ENCODE data around the gene NPIPA8. TPM values are rescaled to one million over a fixed set of nuclear protein-coding genes. Genes with fewer than 3 reads are reported as not detected.
"Not testable (repeated sequence)": the region's sequence is repeated elsewhere in the genome, so short reads cannot be mapped to it uniquely, and the experiment has no call there.

Gene NPIPA8
- total and polyA plus RNA-seq, 2 of the 4 experiments (the other 2 are of a cell fraction) = 1.1 to 17.6 TPM

DNA sequence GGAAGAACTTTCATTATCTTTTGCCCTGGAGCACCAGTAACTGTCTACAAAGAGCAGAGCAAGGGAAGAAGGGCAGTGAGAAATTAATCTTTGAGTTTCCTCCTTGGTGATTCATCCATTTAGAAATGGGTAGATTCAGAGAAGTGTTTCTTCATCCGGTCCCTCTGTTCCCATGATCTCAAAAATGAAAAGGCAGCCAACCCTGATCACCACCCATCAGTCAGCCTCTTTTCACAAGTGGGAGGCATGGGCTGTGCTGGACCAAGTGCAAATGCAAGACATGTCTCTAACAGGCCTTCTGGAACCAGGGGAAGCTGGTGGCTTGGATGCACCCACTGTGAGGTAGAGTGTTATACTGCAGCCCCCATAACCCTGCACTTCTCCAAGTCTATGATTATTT, 38.8 kb downstream of the NPIPA8 start:
- POLR2A ChIA-PET (ENCODE audit: unreplicated experiment); H4K91ac ChIP-seq (ENCODE audit: insufficient read depth, low read depth, low read length); H3K18ac ChIP-seq (ENCODE audit: low read depth, low read length); CTCF ChIA-PET; H2BK120ac ChIP-seq (ENCODE audit: low read depth, low read length); H3K9ac ChIP-seq (ENCODE audit: low read depth, low read length); H3K4me1 ChIP-seq (ENCODE audit: control insufficient read depth, insufficient read depth, low read length); H3K9me3 ChIP-seq (ENCODE audit: control insufficient read depth, insufficient read depth, low read length); H3K36me3 ChIP-seq (ENCODE audit: control insufficient read depth, insufficient read depth, low read length); H2AFZ ChIP-seq (replicated peaks; ENCODE audit: low read length, poor library complexity); H4K5ac ChIP-seq (ENCODE audit: low read depth, low read length); H3K4me3 ChIP-seq (ENCODE audit: insufficient read depth, low read depth, low read length); DNase-seq; H2AK9ac ChIP-seq (replicated peaks; ENCODE audit: low read depth, low read length, poor library complexity); dilution Hi-C loops (cut with HindIII; ENCODE audit: low sequenced_read_pairs, unreplicated experiment); H3K27me3 ChIP-seq (ENCODE audit: control insufficient read depth, insufficient read depth, low read length); H2BK5ac ChIP-seq (ENCODE audit: low read depth, low read length, poor library complexity, severe bottlenecking); H3K9me1 ChIP-seq (ENCODE audit: insufficient read depth, low read length); H3K4ac ChIP-seq (ENCODE audit: low read depth, low read length); BruUV-seq (replicated peaks); H3K14ac ChIP-seq (replicated peaks; ENCODE audit: low read depth, low read length); H2BK15ac ChIP-seq (ENCODE audit: low read depth, low read length); H3K56ac ChIP-seq (ENCODE audit: extremely low read depth, insufficient read depth, low read length); in situ Hi-C loops (cut with MboI; ENCODE audit: low sequenced_read_pairs); H2AK5ac ChIP-seq (ENCODE audit: low read depth, low read length); H4K8ac ChIP-seq (ENCODE audit: low read depth in 2 of 2, low read length in 2 of 2); H3K4me2 ChIP-seq (ENCODE audit: low read depth, low read length); ATAC-seq (ENCODE audit: low read depth); H3K27ac ChIP-seq (ENCODE audit: insufficient read depth, low read length); H4K20me1 ChIP-seq (ENCODE audit: insufficient read depth, low read length); intact Hi-C loops (cut with micrococcal nuclease); H2BK20ac ChIP-seq (ENCODE audit: low read depth, low read length); H3K79me1 ChIP-seq (ENCODE audit: low read depth in 1 of 2, low read length in 2 of 2); H3K23ac ChIP-seq (ENCODE audit: low read depth, low read length): not testable (repeated sequence)
- WGBS, 2 experiments (ENCODE audit: extremely low coverage in 2 of 2, insufficient read length in 1 of 2) = no CpG with 5 or more reads among the region's 1 CpG

GRCh38 chr16:18296931-18297330, 39.6 kb downstream of the NPIPA8 start:
- H4K20me1 ChIP-seq (ENCODE audit: insufficient read depth, low read length); dilution Hi-C loops (cut with HindIII; ENCODE audit: low sequenced_read_pairs, unreplicated experiment); BruUV-seq (replicated peaks); H4K91ac ChIP-seq (ENCODE audit: insufficient read depth, low read depth, low read length); H3K27ac ChIP-seq (ENCODE audit: insufficient read depth, low read length); H2BK20ac ChIP-seq (ENCODE audit: low read depth, low read length); H3K27me3 ChIP-seq (ENCODE audit: control insufficient read depth, insufficient read depth, low read length); H3K9me3 ChIP-seq (ENCODE audit: control insufficient read depth, insufficient read depth, low read length); H3K56ac ChIP-seq (ENCODE audit: extremely low read depth, insufficient read depth, low read length); H4K8ac ChIP-seq (ENCODE audit: low read depth in 2 of 2, low read length in 2 of 2); H3K4ac ChIP-seq (ENCODE audit: low read depth, low read length); H2BK5ac ChIP-seq (ENCODE audit: low read depth, low read length, poor library complexity, severe bottlenecking); H2AK5ac ChIP-seq (ENCODE audit: low read depth, low read length); intact Hi-C loops (cut with micrococcal nuclease); POLR2A ChIA-PET (ENCODE audit: unreplicated experiment); DNase-seq; H2AK9ac ChIP-seq (replicated peaks; ENCODE audit: low read depth, low read length, poor library complexity); H3K4me1 ChIP-seq (ENCODE audit: control insufficient read depth, insufficient read depth, low read length); H2AFZ ChIP-seq (replicated peaks; ENCODE audit: low read length, poor library complexity); H3K4me2 ChIP-seq (ENCODE audit: low read depth, low read length); H3K79me1 ChIP-seq (ENCODE audit: low read depth in 1 of 2, low read length in 2 of 2); in situ Hi-C loops (cut with MboI; ENCODE audit: low sequenced_read_pairs); H3K9me1 ChIP-seq (ENCODE audit: insufficient read depth, low read length); ATAC-seq (ENCODE audit: low read depth); H4K5ac ChIP-seq (ENCODE audit: low read depth, low read length); H3K14ac ChIP-seq (replicated peaks; ENCODE audit: low read depth, low read length); H3K36me3 ChIP-seq (ENCODE audit: control insufficient read depth, insufficient read depth, low read length); H3K23ac ChIP-seq (ENCODE audit: low read depth, low read length); H3K18ac ChIP-seq (ENCODE audit: low read depth, low read length); H2BK15ac ChIP-seq (ENCODE audit: low read depth, low read length); H2BK120ac ChIP-seq (ENCODE audit: low read depth, low read length); H3K9ac ChIP-seq (ENCODE audit: low read depth, low read length); CTCF ChIA-PET; H3K4me3 ChIP-seq (ENCODE audit: insufficient read depth, low read depth, low read length): not testable (repeated sequence)
- WGBS, 2 experiments (ENCODE audit: extremely low coverage in 2 of 2, insufficient read length in 1 of 2) = no CpG with 5 or more reads among the region's 7 CpGs

Data from IMR-90 (cell line).